SIG-M5 treated with dmso at 0.1 percent for 504 hours (cell line): ENCODE results near the gene IRAK1.

Experiments
- DNase-seq: peaks from one replicate; lab custom pipeline; 2025; ENCODE audit not compliant: unreplicated experiment; lab: John Stamatoyannopoulos, UW

IRAK1 gene

GRCh38 chrX:154019633-154020528 lies at the start of gene IRAK1:
Gene IRAK1, minus strand, starts transcription at chrX:154019902. Its CDS starts 90 bp downstream, at chrX:154019812.
- DNase-seq = peak; percentile 33

GRCh38 chrX:154068560-154068959 lies 48.9 kb upstream of the IRAK1 start:
- no peak for DNase-seq

GRCh38 chrX:154064637-154065435 lies 45.1 kb upstream of the IRAK1 start:
- no peak for DNase-seq

- no peak for DNase-seq
Observed at GRCh38 chrX:154063234-154063633, 43.5 kb upstream of the IRAK1 start.

- DNase-seq = no peak
Observed at GRCh38 chrX:154061801-154062200, 42.1 kb upstream of the IRAK1 start.

- no peak for DNase-seq
Observed at GRCh38 chrX:154059729-154060245, 40.1 kb upstream of the IRAK1 start.

- no peak for DNase-seq
Observed at GRCh38 chrX:154059231-154059630, 39.5 kb upstream of the IRAK1 start.

- DNase-seq = no peak
Observed at GRCh38 chrX:154058214-154058997, 38.7 kb upstream of the IRAK1 start.

- DNase-seq = no peak
Observed at GRCh38 chrX:154057791-154058190, 38.1 kb upstream of the IRAK1 start.

GRCh38 chrX:154056770-154057241 lies 37.1 kb upstream of the IRAK1 start:
- DNase-seq = peak; percentile 27

- peak; percentile 41 for DNase-seq
Observed at GRCh38 chrX:154051201-154051810, 31.6 kb upstream of the IRAK1 start.

- DNase-seq = no peak
Observed at GRCh38 chrX:154050113-154050495, 30.4 kb upstream of the IRAK1 start.

GRCh38 chrX:154049209-154050112 lies 29.8 kb upstream of the IRAK1 start:
- DNase-seq = no peak

- no peak for DNase-seq
Observed at GRCh38 chrX:154048398-154048797, 28.7 kb upstream of the IRAK1 start.

- no peak for DNase-seq
Observed at GRCh38 chrX:154046940-154047610, 27.4 kb upstream of the IRAK1 start.

- no peak for DNase-seq
Observed at GRCh38 chrX:154046031-154046781, 26.5 kb upstream of the IRAK1 start.

- DNase-seq = no peak
Observed at GRCh38 chrX:154044091-154044490, 24.4 kb upstream of the IRAK1 start.
